HG02973 (cell line): ENCODE results near the gene UNC13C.

ENCODE experiments used
- ATAC-seq: cut with Tn5 transposase; IDR thresholded peaks from one replicate; pipeline ENCODE4 v1.9.1; 2021; ENCODE audit warnings: moderate library complexity; ENCODE audit not compliant: unreplicated experiment

UNC13C gene

GRCh38 chr15:54017959-54018358, 39.7 kb downstream of the UNC13C start:
- ATAC-seq = no peak

- ATAC-seq = no peak
These were observed 48.0 kb downstream of the UNC13C start for GRCh38 chr15:54026258-54026657.

- ATAC-seq = no peak
These were observed 48.6 kb downstream of the UNC13C start for GRCh38 chr15:54026891-54027290.

- no peak for ATAC-seq
These were observed 50.8 kb downstream of the UNC13C start for GRCh38 chr15:54029081-54029480.

GRCh38 chr15:54032066-54032465, 53.8 kb downstream of the UNC13C start:
- ATAC-seq = no peak

- no peak for ATAC-seq
These were observed 55.2 kb downstream of the UNC13C start for GRCh38 chr15:54033356-54033860.

- no peak for ATAC-seq
These were observed 55.7 kb downstream of the UNC13C start for GRCh38 chr15:54033869-54034458.

GRCh38 chr15:54035616-54036015, 57.4 kb downstream of the UNC13C start:
- ATAC-seq = no peak

- ATAC-seq = no peak
These were observed 67.2 kb downstream of the UNC13C start for GRCh38 chr15:54045397-54045796.

GRCh38 chr15:54046093-54046492, 67.9 kb downstream of the UNC13C start:
- no peak for ATAC-seq

GRCh38 chr15:54064365-54064764, 86.1 kb downstream of the UNC13C start:
- no peak for ATAC-seq

- ATAC-seq = no peak
These were observed 88.2 kb downstream of the UNC13C start for GRCh38 chr15:54066403-54066802.

GRCh38 chr15:54082836-54083492, 104.7 kb downstream of the UNC13C start:
- no peak for ATAC-seq

- ATAC-seq = no peak
These were observed 105.3 kb downstream of the UNC13C start for GRCh38 chr15:54083501-54083900.

GRCh38 chr15:54083991-54084390, 105.8 kb downstream of the UNC13C start:
- no peak for ATAC-seq

GRCh38 chr15:54088837-54089236, 110.6 kb downstream of the UNC13C start:
- ATAC-seq = no peak

- ATAC-seq = no peak
These were observed 111.5 kb downstream of the UNC13C start for GRCh38 chr15:54089776-54090175.

- no peak for ATAC-seq
These were observed 113.4 kb downstream of the UNC13C start for GRCh38 chr15:54091651-54092050.

- no peak for ATAC-seq
These were observed 116.4 kb downstream of the UNC13C start for GRCh38 chr15:54094661-54095060.

- ATAC-seq = no peak
These were observed 118.8 kb downstream of the UNC13C start for GRCh38 chr15:54097019-54097418.

- no peak for ATAC-seq
These were observed 120.8 kb downstream of the UNC13C start for GRCh38 chr15:54099010-54099409.

GRCh38 chr15:54101664-54102270, 123.5 kb downstream of the UNC13C start:
- ATAC-seq = no peak
